HG03439 (cell line): ENCODE measurements around the gene ANO4.

Experiments used
- ATAC-seq: cut with Tn5 transposase; IDR thresholded peaks from one replicate; pipeline ENCODE4 v1.9.1; 2021; ENCODE audit warnings: mild to moderate bottlenecking, moderate library complexity; ENCODE audit not compliant: unreplicated experiment

The ANO4 gene

DNA sequence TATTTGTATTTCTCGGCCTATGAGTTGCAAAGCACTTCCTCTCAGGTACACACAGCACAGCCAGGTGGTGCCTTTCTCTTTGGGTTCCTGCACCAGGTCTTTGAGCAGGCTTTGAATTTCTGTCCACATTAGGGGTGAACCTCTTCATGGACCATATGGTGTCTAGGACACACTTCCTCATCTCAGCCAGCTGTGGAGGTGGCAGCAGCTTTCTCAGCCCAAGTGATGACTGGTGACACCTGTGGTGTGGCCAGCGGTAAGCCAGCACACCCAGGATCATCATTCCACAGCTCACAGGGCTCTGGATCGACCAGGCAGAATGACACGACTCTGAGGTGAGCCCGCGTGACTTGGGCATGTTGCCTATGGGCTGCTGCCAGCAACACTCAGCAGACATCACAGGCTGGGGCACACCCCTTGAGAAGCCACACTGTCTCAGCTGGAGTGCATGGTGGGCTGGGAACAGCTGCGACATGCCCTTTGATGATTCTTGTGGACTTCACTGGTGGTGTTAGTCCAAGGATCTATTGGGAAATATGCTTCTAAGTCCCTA is 378.7 kb downstream of the ANO4 start:
- no peak for ATAC-seq

DNA sequence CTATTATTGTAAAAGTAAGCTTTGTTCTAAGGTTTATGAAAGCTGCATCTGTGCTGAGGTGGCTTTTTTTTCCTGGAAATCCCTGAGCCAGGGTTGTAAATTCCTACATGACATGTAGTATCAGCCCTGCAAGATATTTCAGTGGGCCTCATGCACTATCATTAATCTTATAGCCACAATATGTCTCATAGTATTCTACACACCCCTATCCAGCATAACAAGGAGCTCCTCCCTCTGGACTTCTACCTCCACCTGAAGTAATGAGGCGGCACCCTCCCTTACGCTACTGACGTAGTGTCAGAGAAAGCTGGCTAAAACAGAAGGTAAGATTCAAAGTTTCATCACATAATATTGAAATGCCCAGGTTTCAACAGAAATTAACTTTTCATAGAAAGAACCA is 380.0 kb downstream of the ANO4 start:
- no peak for ATAC-seq
